A549 (cell line): ENCODE data around the gene DDTL.
"Not testable (repeated sequence)": the region's sequence is repeated elsewhere in the genome, so short reads cannot be mapped to it uniquely, and the experiment has no call there.

Experiments
- CHD4 ChIP-seq: fragments of 200-600 bp; sonication (generic); IDR thresholded peaks from 2 replicates; pipeline ENCODE4 v1.6.1; 2016; ENCODE audit warnings: antibody characterized with exemption, mild to moderate bottlenecking, borderline replicate concordance
- CTCF ChIP-seq: fragments of >200 bp; sonication (Bioruptor Twin); formaldehyde crosslinking; IDR thresholded peaks from 3 replicates; pipeline ENCODE4 v1.5.1; 2016
- HMGXB4 ChIP-seq: fragments of 250-450 bp; sonication (Bioruptor Pico); IDR thresholded peaks from 2 replicates; pipeline ENCODE4 v1.5.0; 2021; ENCODE audit warnings: mild to moderate bottlenecking, moderate library complexity, borderline replicate concordance
- KDM1A ChIP-seq: fragments of 200-600 bp; sonication (generic); IDR thresholded peaks from 2 replicates; pipeline ENCODE4 v1.6.1; 2016; ENCODE audit warnings: low read depth, mild to moderate bottlenecking
- MAZ ChIP-seq: fragments of 150-350 bp; IDR thresholded peaks from 2 replicates; pipeline ENCODE4 v1.6.1; 2014; ENCODE audit warnings: antibody characterized with exemption, low read depth, low read length, borderline replicate concordance
- MYC ChIP-seq: IDR thresholded peaks from 2 replicates; pipeline ENCODE4 v1.6.1; 2012; ENCODE audit warnings: mild to moderate bottlenecking, inconsistent platforms, low read length, improper control_type of control experiment, borderline replicate concordance
- PBX3 ChIP-seq: IDR thresholded peaks from 2 replicates; pipeline ENCODE4 v1.6.1; 2012
- POLR2A ChIP-seq: IDR thresholded peaks from 2 replicates; pipeline ENCODE4 v1.6.1; 2012; ENCODE audit warnings: mild to moderate bottlenecking, low read length
- POLR2AphosphoS2 ChIP-seq: conservative IDR thresholded peaks from 2 replicates; pipeline ENCODE4 v1.6.1; 2012; ENCODE audit warnings: low read length, improper control_type of control experiment, inconsistent platforms
- REST ChIP-seq: fragments of 200-600 bp; sonication (generic); IDR thresholded peaks from 2 replicates; pipeline ENCODE4 v1.6.1; 2016; ENCODE audit warnings: antibody characterized with exemption, mild to moderate bottlenecking, moderate library complexity
- RNF2 ChIP-seq: fragments of 200-600 bp; sonication (generic); IDR thresholded peaks from 2 replicates; pipeline ENCODE4 v1.6.1; 2016; ENCODE audit warnings: low read depth, mild to moderate bottlenecking, antibody characterized with exemption, moderate library complexity, borderline replicate concordance
- USF2 ChIP-seq: fragments of 450-650 bp; IDR thresholded peaks from 2 replicates; pipeline ENCODE4 v1.6.1; 2014; ENCODE audit warnings: antibody characterized with exemption

GRCh38 chr22:23921586-23922201 is 45.0 kb upstream of the DDTL start:
- not testable (repeated sequence) for TF ChIP-seq POLR2A; CTCF; KDM1A; USF2; MAZ; REST; HMGXB4 (CRISPR knock-in tag); PBX3; POLR2AphosphoS2; RNF2; CHD4; MYC
